HuH-7.5 (cell line): ENCODE results near the gene SERPINE1.

Experiments
- DNase-seq: peaks from one replicate; pipeline ENCODE4 v3.0.0; 2011; ENCODE audit warnings: low spot score

Gene SERPINE1

DNA sequence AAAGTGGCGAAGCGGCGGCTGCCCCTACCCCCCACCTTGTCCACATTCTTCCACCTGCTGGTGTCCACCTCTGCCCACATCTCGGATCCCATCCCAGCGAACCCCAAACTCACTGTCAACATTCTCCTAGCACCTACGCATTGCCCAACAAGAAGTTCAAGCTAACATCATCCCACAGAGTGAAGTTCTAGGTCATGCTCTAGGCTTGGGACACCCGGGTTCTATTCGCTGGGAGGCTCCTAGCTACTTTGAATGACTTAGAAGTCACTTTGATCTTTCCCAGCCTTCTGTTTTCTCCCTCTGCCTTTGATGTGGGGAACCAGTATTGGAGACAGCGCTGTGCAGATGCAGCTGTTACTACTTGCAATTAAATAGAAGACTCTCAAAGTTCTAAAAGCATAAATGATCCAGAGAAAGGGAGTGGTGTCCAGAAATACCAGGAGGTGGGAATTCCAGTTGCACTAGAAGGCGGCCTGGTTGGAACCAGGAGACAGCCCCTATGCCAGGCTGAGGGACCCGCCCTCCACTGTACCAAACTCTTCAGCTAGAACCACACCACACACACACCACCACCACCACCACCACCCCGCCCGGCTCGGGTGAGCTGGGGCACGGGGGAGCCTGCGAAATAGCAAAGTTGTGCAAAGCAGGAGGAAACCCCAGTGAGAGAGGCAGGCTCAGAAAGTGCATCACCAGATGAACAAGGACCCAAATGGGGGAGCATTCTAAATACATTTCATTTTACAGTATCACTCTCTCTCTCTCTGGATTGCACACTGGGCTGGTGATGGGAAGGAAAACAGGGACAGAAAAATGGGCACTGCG, 43.9 kb downstream of the SERPINE1 start:
- peak; percentile 21 for DNase-seq

DNA sequence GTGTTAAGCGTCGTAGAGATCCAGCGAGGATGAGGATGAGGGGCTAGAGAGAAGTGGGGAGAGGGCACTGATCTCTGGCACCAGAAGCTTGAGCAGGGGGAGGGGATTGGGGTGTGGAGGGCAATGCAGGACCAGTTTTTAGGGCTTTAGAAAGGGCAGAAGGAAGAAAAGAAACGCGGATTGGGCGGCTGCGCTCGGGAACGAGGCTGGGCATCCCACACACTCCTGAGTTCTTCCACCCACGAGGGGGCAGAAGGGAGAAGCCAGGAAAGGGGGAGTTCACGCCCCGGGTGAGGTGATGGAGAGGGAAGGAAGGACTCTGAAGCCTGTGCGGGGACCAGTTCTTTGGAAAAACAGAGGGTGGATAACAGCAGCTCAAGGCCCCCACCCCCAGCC, 44.5 kb downstream of the SERPINE1 start:
- DNase-seq: peak; percentile 47

- DNase-seq: peak; percentile 14
These were observed 45.3 kb downstream of the SERPINE1 start for GRCh38 chr7:101172005-101172853.

GRCh38 chr7:101172854-101173751, 46.2 kb downstream of the SERPINE1 start:
- DNase-seq: peak; percentile 23

GRCh38 chr7:101173752-101174244, 46.9 kb downstream of the SERPINE1 start:
- DNase-seq: peak; percentile 31

- no peak for DNase-seq
These were observed 47.5 kb downstream of the SERPINE1 start for GRCh38 chr7:101174322-101174854.

- no peak for DNase-seq
These were observed 48.8 kb downstream of the SERPINE1 start for GRCh38 chr7:101175664-101176063.

GRCh38 chr7:101177644-101178043, 50.7 kb downstream of the SERPINE1 start:
- peak; percentile 20 for DNase-seq

DNA sequence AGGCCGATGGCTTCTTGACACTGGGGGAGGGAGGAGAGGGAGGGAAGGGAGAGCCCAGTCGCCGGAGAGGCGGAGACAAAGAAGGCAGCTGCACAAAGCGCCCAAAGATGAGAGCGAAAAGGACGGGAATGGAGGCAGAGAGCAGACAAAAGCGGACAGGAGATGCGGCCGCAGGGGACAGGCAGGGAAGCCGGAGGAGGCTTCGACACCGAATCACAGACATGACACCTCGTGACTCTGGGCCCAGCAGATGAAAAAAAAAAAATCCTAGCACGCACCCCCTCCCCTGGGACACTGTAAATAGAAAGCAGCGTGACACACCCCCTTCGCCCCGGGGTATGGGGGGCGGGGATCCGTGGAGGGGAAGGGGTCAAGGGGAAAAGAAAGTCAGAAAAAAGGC, 52.2 kb downstream of the SERPINE1 start:
- no peak for DNase-seq

DNA sequence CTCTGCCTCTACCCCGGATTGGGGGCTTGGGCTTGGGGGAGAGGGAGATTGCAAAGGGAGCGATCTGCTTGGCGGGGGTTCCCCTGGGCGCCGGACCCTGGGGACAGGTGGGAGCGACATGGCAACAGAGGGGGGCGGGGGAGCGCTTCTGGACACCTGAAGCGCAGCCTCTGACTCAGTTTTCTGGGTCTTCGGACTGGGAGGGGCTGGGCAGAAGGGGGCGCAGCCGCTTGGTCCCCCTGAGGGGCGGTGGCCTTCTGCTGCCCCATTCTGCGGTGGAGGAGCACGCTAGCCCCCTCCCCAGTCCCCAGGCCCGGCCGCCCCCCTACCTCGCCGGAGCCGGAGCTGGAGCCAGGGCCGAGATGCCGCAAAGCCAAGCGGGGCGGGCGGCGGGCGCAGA, 52.8 kb downstream of the SERPINE1 start:
- no peak for DNase-seq

GRCh38 chr7:101180130-101180755, 53.3 kb downstream of the SERPINE1 start, which contains the start of gene NAT16:
Gene NAT16 (minus strand): TSS chr7:101180293. CDS start chr7:101174807, 5,486 bp downstream.
- peak; percentile 28 for DNase-seq

DNA sequence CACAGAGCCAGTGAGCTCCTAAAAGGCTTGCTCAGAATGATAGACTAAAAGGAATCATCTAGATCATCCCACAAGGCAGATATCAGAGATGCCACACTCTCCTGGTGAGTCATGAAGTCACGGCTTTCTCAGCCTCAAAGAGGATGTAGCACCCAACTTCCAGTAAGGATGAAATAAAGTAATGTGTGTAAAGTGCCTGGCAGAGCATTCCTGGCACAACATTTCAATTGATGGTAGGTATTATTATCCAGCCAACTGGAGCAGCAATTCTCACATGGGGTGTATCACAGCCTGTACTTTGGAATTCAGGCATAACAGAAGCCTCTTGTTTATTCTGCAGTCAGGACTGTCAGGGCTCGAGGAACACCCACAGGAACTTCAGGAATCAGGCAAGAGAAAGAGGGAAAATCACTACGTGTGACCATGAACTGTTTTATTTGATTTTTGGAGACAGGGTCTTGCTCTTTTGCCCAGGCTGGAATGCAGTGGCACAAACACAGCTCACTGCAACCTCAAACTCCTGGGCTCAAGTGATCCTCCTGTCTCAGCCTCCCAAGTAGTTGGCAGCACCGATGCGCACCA, 58.4 kb downstream of the SERPINE1 start:
- no peak for DNase-seq

DNA sequence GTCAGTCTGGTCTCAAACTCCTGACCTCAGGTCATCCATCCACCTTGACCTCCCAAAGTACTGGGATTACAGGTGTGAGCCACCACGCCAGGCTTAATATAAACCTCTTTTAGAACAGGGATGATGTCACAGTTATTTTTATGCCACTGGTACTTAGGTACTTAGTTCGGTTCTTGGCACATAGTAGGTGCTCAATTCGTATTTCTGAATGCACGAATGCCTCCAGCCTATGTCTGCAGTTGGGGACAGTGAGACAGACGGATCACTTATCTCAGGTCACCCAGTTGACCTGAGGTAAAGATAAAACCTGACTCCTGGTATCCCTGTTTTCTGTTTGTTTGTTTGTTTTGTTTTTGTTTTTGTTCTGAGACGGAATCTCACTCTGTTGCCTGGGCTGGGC, 59.3 kb downstream of the SERPINE1 start:
- DNase-seq: no peak

- DNase-seq: no peak
These were observed 60.0 kb downstream of the SERPINE1 start for GRCh38 chr7:101186844-101187428.
